ENCODE results near the gene CA7.

- TF ChIP-seq CTCF (IDR thresholded peaks at IDR 0.05; ENCODE audit: low read depth, low read length, missing input control) (no peak), TAF1 (conservative IDR thresholded peaks at IDR 0.05) (no peak), YY1 (IDR thresholded peaks at IDR 0.05) (no peak), RAD21 (IDR thresholded peaks at IDR 0.05) (no peak), RXRA (IDR thresholded peaks at IDR 0.05) (no peak), MAX (IDR thresholded peaks at IDR 0.05) (no peak), ATF3 (IDR thresholded peaks at IDR 0.05) (no peak), SP1 (IDR thresholded peaks at IDR 0.05) (no peak), JUND (IDR thresholded peaks at IDR 0.05) (no peak), ZBTB33 (IDR thresholded peaks at IDR 0.05) (no peak)
Observed at GRCh38 chr16:66851166-66851964, 7.2 kb downstream of the CA7 start.
